GM04503 (cell line): ENCODE results near the gene BEGAIN.

Source experiments
- DNase-seq: peaks from one replicate; pipeline ENCODE4 v3.0.0-alpha.2; 2012; ENCODE audit warnings: low read depth

Gene BEGAIN

GRCh38 chr14:100601064-100601463 is 13.8 kb upstream of the BEGAIN start:
- DNase-seq: no peak

DNA sequence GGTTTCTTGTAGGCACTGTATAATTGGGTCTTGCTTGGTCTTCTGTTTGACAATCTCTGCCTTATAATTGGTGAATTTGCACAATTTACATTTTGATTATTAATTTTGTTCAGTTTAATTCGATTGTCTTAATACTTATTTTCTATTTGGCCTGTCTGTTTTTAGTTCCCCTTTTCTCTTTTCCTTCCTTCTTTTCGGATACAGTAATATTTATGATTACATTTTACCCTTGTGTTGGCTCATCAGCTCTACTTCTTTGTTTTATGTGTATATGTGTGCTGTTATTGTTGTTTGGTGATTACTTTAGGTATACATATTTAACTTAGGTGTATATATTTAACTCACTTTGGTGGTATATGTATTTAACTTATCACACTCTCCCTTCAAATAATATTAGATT is 12.8 kb upstream of the BEGAIN start:
- no peak for DNase-seq

DNA sequence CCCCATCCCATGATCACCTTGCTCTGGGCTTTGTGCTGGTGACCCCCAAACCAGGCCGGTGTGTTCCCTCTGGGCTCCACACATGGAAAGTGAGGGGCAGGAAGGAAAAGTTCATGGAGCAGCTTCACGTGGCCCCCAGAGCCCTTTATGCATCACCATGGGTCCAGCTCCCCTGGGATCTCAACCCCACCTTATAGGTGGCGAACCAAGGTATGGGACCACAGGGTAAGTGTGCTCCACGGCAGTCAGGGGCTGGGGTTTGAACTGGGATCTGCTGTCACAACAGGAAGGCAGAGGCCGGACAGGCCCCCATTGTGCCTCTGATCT is 7.4 kb upstream of the BEGAIN start:
- DNase-seq: no peak

- DNase-seq: no peak
Measured at GRCh38 chr14:100593751-100594624, 6.8 kb upstream of the BEGAIN start.

DNA sequence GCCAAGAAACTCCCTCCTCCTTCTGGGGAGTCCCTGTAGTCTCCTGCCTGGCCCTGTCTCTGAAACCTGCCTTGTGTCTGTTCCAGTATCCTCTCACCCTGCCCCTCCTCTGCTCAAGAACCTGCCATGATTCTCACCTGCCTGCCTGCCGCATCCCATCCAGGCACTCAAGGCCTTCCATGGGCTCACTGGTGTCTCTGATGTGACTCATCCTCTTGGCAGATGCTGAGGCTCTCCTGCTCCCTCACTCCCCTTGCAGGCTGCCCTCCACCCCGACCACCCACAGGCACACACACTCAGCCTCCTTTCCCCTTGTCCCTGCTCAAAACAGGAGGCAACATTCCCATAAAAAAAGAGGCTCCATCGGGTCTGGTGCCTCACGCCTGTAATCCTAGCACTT is 5.8 kb upstream of the BEGAIN start:
- DNase-seq: no peak

- no peak for DNase-seq
Measured at GRCh38 chr14:100592461-100592891, 5.3 kb upstream of the BEGAIN start.

GRCh38 chr14:100591453-100592371 is 4.5 kb upstream of the BEGAIN start:
- DNase-seq: no peak

DNA sequence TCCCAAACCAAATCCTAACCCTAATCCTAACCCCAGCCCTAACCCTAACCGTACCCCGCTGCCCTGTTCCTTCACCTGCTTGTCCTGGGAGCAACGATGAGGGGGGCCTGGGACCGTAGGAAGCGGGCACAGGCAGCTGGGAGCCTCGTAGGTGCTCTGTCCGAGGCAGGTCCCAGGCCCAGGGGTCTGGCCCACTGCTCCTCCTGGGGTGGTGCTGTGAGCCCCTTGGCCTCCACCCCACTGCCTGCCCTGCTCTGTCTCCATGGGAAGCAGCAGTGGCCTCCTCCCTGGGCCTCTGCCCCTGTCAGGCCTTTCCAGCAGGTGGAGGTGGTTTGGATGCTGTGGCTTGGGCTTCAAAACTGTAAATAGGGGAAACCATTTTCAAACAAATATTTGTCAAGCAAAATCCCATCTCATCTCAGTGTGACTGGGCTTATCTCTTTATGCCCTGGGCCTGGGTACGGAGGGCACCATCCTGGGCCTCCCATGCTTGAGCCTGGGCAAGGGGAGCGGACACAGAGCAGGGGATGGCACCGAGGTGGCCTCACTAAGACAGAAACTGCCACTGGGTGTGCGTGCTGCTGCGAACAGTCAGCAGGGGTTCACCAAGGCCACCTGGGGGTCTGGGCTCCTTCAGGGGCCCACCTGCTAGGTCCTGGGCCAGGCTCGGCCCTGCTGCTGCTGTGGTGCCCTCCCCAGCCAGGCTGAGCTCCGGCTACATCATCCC is 3.7 kb upstream of the BEGAIN start:
- no peak for DNase-seq

DNA sequence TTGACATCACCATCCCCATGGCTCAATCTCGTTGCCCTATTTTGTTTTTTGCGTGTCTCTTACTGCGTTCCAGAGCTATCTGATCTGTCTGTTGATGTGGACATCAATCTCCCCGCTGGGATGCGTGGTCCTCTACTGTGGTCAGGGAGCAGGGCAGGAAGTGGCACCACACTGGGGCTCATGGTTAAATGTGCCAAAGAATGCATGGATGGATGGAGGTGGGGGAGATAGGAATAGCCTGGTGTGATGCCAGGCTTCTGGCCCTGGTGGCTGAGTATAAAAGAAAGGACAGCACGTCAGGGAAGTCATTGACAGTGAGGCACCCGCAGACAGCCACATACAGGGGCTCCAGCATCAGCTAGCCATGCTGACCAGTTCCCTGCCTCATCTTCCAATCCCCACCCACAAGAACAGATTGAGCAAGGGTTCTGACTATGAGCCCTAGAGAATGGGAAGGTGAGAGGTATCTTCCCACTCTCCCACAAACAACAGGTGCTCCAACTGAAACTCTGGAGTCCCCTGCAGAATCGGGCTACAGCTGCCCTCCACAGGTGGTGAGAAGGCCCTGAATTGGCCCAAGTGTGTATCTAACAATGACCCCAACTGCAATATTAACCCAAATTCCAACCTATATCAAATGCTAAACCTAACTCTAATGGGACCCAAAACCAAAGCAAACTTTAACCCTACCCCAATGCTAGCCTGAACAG is 2.7 kb upstream of the BEGAIN start:
- no peak for DNase-seq

GRCh38 chr14:100589071-100589759 is 2.0 kb upstream of the BEGAIN start:
- no peak for DNase-seq

DNA sequence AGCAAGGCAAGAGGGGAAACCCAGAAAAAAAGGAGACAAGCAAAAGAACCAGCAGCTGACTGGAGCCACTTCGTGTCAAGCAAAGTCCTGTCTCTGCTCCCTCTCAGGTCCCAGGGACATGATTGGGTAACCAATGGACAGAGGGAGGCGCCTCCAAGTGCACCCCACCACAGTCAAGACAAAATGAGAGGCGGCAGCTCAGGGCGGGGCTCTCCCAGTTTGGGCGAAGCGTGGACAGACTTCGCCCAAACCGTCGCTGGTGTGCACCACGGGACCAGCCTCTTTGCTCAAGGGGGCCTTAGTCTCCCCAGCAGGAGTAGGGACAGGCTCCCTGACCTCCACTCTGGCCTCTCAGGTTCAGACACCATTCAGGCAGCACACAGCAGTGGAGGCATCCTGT is 1.5 kb upstream of the BEGAIN start:
- no peak for DNase-seq

- DNase-seq: no peak
Measured at GRCh38 chr14:100587763-100588411, 670 bp upstream of the BEGAIN start.

- DNase-seq: no peak
Measured at GRCh38 chr14:100586403-100587085, 673 bp downstream of the BEGAIN start.

DNA sequence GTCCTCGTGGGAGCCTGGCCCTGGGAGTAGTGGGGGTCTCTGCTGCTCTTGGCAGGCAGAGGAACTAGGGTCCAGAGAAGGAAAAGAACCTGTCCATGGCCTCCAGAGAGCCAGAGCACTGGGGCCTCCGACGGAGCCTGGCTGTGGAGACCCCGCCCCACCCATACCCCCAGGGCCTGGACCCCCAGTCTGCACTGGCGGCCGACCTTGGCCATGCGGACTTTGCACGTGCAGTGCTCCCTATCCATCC is 1.1 kb downstream of the BEGAIN start:
- DNase-seq: no peak

DNA sequence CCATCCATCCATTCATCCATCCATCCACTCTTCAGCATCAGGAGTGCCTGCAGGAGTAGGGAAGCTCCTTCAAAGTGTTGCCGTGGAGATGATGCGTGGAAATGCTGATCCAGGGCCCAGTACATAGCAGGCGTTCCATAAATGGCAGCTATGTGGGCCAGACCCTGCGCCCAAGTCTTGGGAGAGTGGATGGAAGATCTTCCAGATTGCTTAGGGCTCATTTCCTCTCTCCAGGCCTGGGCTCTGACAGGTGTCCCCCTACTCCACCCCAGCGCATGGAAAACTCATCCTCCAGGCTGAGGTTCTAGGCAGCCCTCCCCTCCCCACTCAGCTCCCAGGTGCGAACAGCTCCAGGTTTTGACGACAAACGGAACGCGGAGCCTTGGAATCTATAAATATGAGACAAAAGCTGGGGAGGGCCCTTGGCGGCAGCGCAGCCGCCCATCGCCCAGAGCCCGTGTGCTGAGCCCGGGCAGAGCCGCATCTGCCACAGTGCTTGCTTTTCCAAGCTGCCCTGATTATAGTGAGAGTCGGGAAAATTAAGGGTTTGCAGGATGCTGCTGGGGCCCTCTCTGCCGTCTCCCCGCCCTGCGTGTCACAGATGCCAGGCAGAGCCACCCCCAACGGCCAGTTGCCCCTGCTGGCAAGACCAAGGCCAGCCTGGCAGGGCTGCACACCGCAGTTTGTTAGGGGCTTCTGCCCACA is 1.6 kb downstream of the BEGAIN start:
- no peak for DNase-seq

DNA sequence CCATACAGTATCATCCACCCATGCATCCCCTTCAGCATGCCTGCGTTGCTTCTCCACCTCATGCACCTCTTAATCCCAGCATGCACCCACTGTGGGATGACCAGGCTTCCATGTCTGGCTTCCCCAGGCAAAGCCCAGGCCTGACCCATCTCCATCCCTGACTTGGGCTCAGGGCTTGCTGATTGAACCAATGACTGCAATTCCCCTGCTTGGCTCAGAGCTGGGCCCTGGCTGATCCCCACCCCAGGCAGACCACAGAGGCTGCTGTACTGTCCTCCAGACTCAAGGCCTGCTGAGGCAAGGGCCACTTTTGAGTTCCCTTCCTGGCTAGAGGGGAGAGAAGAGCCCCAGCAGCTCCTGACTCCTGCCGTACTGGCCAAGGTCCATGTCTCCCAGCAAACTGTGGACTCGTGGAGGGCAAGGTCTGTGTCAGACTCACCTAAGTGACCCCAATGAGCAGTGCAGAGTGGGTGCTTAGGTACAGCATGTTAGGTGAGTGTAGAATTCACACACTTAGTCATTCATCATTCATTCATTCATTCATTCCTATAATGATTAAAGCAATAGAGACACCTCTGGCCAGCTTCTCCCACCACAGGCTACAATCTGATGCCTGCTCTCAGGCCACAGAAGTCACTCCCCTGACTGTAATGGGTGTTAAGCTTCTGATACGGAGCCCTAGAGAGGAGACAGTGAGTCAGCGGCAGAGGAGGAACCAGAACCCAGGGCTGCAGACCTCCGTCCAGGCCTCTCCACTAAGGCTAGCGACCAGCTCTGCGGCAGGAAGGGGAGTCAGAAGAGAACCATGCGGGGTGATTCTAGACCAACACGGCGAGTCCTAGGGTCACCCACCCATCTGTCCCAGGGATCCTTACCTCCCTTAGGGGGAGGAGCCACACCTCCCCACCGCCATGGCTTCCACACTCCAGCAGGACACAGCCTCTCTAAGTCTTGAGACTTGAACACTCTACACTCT is 2.9 kb downstream of the BEGAIN start:
- no peak for DNase-seq

- no peak for DNase-seq
Measured at GRCh38 chr14:100583245-100583644, 4.0 kb downstream of the BEGAIN start.

DNA sequence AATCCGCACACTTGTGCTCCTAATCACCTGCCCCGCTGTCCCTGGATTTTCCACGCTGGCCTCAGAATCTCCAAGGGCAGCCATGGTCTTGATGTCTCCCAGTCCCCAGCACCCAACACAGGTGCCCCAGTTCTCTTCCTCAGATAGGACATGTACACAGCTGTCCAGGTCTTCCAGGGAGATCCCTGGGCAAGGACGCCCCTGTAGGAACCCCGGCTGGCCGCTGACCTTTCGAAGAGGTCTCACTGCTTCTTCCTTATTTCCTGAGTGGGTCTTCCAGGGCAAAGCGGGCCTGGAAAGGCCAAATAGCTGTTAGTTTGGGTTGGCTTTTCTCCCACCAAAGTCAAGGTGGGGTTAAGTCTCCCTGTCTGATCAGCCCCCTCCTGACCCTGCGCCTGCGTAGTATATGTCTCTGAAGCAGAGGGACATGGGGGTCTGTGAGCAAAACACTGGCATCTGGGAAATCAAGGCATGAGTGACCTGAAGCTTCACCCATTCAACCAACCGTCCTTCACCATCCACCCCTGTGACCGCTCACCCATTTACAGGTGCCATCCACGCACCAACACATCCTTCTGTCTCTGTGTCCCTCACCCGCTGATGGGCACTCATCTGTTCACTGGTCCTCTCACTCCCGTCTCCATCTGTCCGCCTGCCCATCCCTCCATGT is 4.6 kb downstream of the BEGAIN start:
- no peak for DNase-seq
